ENCODE data around the gene CAGE1.
"Not testable (repeated sequence)": the region's sequence is repeated elsewhere in the genome, so short reads cannot be mapped to it uniquely, and the experiment has no call there.

CAGE1 gene

DNA sequence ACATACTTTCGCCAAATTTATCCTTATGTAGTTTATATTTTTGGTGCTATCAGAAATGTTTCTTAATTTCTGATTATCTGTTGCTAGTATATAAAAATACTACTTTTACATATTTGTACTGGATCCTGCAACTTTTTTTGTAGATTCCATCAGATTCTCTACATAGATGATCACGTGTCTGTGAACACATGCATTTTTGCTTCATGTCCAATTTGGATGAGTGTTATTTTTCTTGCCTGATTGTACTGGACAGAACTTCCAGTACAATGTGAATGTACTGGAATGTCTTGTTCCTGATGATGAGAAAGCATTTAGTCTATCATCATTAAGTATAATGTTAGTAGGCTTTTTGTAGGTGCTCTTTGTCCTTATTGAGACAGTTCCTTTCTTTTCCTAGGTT is 51.5 kb downstream of the CAGE1 start:
- DNase-seq (ENCODE audit: low spot score): no peak

DNA sequence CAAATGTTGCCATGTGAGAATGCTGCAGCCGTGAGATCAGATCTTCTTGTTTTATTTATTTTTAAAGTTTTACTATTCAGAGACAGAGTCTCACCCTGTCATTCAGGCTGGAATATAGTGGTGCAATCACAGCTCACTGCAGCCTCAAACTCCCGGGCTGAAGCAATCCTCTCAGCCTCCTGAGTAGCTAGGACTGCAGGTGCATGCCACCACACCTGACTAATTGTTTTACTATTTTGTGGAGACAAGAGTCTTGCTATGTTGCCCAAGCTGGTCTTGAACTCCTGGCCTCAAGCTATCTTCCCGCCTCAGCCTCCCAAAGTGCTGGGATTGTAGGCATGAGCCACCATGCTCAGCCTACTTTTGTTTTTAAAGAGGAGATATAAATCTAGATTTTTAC is 54.0 kb downstream of the CAGE1 start:
- no peak for DNase-seq (ENCODE audit: low spot score)

DNA sequence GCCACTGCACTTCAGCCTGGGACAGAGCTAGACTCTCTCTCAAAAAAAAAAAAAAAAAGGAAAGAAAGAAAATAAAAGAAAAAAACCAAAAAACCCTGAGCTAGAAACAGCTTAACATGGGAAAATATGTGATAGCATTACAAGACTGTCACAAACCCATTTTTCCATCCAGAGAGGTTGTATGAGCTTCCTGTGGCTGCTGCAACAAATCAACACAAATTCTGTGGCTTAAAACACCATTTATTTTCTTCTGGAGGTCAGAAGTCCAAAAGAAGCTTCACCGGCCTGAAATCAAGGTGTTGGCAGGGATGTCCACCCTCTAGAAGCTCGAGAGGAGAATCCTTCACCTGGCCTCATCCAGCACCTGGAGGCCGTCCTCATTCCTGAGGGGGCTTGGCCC is 54.9 kb downstream of the CAGE1 start:
- DNase-seq (ENCODE audit: low spot score): no peak

DNA sequence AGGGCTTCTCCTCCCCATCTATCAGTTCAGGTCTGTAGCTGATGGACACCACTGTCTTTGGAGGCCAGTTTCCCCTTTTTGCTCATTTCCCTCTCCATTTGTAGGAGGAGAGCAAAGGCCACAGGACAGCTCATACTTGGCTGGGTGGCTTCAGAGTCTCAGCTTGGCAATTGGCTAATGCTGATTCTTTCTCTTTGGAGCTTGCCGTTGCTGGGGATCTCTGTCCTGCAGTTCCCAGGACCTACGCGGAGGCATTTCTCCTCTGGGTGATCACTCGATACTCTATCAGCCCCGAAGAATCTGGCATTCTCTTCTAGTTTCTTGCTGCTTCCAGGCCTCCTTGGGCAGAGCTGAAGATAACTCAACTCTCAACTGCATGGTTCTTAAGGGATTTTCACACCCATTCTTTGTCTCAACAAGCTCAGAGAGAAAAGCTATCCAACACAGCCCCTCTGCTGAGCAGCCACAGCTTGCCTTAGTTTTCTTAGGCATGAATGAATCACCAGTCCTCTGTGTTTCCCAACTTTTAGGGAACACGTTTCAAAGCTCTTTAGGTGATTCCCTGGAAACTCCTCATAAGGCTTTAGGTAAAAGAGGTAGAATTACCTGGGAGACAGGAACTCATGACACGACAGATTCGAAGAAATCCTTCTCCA is 57.3 kb downstream of the CAGE1 start:
- no peak for DNase-seq (ENCODE audit: low spot score)

DNA sequence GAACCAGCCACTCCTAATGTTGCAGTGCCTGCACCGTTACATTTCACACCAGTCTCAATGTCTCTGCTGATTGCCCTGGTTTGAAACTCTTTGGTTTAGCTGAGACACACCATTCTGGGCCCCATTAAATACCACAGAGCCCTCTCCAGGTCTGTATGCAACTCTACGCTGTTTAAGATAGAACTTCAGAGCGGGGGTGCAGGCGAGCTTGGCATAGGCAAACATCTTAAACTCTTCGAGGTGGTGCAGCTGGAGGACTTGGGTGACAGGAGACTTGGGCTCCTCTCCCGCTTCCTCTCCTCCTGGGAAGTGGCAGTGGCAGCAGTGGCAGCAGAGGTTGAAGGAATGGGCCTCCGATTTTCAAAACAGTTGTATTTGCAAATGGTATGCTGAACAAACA is 58.1 kb downstream of the CAGE1 start:
- DNase-seq (ENCODE audit: low spot score): no peak

DNA sequence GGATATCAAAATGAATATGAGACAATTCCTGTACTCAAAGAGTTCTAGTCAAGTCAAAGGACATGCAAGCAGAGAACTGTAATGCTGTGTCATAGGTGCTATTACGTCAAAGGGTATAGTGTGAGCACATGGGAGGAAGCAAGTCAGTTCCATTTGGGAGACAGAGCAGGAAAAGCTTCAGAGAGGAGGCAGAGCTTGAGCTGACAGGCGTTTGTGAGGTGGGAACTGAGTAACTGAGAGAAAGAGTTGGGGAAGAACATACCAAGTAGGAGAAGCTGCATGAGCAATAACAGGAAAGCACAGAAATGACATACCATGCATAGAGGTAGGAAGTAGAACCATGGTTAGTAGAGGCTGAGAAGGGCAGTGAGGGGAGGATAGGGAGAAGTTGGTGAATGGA is 61.3 kb downstream of the CAGE1 start:
- no peak for DNase-seq (ENCODE audit: low spot score)

DNA sequence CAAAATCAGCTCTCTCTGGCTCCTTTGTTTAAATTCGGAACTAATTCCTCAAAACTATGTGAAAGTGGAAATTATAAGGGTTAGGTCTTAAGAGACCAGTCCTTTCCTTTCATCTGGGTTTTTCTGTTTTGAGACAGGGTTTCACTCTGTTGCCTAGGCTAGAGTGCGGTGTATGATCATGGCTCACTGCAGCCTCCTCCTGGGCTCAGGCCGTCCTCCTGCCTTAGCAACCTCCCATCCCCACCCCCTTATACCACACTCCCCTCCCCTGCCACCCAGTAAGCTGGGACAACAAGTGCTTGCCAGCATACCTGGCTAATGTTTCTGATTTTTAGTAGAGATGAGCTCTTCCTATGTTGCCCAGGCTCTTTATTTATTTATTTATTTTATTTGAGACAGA is 63.8 kb downstream of the CAGE1 start:
- no peak for DNase-seq (ENCODE audit: low spot score)

DNA sequence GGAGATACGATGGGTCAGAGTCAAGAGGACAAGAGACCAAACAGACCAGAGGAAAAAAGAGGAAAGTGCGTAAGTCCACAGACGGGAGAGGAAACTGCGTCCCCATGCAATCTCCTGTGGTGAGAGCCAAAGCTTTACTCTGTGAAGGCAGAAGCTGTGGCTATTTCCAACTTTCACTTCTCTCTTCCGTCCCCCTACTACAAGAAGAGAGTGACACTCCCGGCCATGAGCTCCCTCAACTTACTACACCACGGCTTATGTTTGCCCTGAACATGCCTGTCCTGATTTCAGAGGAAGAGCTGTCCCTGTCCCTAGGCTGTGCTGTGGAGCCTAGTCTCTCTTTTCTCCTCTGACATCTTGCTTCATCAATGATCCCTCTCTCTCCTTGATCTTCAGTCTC is 65.0 kb downstream of the CAGE1 start:
- peak; percentile 42 for DNase-seq (ENCODE audit: low spot score)

DNA sequence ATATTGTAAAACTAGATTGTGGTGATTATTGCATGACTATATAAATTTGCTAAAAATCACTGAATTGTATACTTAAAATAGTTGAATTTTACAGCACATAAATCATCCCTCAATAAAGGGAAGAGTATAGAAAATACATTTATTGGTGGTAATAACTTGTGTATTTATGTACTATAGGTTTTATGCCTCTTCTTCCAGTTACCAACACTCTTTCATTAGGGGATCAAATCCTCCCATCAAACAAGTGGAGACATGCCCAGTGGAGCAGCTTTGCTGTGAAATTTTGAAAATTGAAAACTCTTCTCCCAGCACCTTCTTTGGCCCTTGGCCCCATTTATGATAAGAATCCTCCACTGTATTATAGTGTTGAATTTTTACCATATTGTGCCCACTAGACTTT is 66.5 kb downstream of the CAGE1 start:
- no peak for DNase-seq (ENCODE audit: low spot score)

DNA sequence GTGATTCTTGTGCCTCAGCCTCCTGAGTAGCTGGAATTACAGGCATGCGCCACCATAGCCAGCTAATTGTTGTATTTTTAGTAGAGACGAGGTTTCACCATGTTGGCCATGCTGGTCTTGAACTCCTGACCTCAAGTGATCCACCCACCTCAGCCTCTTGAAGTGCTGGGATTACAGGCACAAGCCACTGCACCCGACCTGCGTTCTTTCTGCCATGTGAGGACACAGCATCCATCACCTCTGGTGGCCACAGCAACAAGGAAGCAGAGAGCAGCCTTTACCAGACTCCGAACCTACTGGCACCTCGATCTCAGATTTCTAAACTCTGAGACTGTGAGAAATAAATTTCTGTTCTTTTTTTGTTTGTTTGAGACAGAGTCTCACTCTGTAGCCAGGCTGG is 67.7 kb downstream of the CAGE1 start:
- not testable (repeated sequence) for DNase-seq (ENCODE audit: low spot score)

DNA sequence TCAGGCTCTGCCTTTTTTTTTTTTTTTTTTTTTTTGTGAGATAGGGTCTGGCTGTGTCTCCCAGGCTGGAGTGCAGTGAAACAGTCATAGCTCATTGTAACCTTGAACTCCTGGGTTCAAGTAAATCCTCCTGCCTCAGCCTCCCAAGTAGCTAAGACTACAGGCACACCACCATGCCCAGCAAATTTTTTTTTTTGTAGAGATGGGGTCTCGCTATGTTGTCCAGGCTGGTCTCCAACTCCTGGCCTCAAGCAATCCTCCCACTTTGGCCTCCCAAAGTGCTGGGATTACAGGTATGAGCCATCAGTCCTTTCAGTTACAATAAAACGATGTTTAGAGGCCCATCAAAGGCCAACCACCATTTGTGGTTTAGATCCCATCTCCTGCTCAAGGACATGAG is 70.1 kb downstream of the CAGE1 start:
- not testable (repeated sequence) for DNase-seq (ENCODE audit: low spot score)

DNA sequence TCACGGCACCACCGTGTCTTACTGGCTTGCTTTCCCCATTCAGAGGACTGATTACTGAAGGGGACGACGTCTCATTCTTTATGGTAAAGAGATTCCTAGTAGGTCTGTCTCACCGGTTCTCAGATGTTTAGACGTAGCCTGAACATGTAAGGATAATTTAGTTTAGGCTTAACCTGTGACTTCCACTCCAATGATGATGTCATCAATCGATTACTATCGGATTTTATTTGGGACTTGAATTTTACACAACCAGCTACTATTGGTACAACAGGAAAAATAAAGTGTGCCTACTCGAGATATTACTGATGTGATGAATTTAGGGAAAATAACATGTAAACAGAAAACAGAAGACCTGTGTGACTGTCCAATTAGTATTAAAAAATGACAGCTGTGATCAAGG is 72.0 kb downstream of the CAGE1 start:
- no peak for DNase-seq (ENCODE audit: low spot score)

DNA sequence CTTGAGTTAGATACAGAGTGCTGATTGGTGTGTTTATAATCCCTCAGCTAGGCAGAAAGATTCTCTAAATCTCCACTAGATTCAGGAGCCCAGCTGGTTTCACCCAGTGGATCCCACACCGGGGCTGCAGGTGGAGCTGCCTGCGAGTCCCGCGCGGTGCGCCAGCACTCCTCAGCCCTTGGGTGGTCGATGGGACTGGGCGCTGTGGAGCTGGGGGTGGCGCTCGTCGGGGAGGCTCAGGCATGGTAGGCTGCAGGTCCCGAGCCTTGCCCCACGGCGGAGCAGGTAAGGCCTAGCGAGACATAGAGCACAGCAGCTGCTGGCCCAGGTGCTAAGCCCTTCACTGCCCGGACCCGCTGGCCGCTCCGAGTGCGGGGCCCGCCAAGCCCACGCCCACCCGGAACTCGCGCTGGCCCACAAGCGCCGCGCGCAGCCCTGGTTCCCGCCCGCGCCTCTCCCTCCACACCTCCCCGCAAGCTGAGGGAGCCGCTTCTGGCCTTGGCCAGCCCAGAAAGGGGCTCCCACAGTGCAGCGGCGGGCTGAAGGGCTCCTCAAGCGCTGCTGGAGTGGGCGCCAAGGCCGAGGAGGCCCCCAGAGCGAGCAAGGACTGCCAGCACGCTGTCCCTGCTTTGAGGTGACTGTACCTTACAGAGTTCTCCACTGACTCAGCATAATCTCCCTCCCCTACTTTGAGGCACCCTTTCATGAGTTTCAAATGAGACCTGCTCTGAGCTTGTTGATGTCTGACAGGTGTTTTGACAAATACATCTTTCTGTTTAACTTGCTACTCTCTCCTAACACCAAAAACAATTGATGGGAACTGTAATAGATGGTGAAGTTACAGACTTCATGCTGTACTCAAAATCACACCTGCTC is 72.6 kb downstream of the CAGE1 start:
- no peak for DNase-seq (ENCODE audit: low spot score)

DNA sequence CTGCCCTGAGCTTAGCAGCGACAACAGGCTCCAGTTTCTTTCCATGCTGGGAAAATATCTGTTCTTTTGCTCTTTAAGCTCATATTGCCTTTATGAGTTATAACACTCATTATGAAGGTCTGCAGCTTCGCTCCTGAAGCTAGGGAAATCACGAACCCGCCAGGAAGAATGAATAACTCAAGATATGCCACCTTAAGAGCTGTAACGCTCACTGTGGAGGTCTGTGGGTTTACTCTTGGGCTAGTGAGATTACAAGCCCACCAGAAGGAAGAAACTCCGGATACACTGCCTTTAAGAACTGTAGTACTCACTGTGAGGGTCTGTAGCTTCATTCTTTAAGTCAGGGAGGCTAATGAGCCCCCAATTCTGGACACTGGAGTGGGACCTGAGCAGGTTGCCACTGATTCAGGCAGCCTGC is 73.6 kb downstream of the CAGE1 start:
- DNase-seq (ENCODE audit: low spot score): no peak

DNA sequence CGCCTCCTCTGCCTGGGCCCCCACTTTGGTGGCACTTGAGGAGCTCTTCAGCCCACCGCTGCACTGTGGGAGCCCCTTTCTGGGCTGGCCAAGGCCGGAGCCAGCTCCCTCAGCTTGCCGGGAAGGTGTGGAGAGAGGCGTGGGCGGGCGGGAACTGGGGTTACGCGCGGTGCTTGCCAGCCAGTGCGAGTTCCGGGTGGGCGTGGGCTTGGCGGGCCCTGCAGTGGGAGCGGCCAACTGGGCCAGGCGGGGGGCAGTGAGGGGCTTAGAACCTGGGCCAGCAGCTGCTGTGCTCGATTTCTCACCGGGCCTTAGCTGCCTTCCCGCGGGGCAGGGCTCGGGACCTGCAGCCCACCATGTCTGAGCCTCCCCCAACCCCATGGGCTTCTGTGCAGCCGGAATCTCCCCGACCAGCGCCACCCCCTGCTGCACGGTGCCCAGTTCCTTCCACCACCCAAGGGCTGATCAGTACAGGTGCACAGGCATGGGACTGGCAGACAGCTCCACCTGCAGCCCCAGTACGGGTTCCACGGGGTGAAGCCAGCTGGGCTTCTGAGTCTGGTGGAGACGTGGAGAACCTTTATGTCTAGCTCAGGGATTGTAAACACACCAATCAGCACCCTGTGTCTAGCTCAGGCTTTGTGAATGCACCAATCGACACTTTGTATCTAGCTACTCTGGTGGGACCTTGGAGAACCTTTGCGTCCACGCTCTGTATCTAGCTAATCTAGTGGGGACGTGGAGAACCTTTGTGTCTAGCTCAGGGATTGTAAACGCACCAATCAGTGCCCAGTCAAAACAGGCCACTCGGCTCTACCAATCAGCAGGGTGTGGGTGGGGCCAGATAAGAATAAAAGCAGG is 74.2 kb downstream of the CAGE1 start:
- DNase-seq (ENCODE audit: low spot score): not testable (repeated sequence)

DNA sequence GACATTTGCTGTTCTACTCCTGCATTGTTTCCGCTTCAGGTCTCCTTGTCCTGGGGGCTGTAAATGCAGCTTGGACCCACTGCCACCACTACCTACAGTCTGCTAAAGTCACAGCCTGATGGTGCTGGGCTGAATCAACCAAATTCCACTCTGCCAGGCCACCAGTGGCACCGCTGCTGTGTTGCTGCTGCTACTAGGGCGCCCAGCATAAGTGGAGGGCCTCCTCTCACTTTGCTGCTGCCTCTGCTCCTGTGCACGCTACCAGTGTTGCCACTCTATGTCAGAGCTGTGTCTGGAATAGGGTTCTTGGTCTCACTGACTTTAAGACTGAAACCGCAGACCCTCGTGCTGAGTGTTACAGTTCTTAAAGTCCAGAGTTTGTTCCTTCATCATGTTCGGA is 75.1 kb downstream of the CAGE1 start:
- DNase-seq (ENCODE audit: low spot score): no peak

DNA sequence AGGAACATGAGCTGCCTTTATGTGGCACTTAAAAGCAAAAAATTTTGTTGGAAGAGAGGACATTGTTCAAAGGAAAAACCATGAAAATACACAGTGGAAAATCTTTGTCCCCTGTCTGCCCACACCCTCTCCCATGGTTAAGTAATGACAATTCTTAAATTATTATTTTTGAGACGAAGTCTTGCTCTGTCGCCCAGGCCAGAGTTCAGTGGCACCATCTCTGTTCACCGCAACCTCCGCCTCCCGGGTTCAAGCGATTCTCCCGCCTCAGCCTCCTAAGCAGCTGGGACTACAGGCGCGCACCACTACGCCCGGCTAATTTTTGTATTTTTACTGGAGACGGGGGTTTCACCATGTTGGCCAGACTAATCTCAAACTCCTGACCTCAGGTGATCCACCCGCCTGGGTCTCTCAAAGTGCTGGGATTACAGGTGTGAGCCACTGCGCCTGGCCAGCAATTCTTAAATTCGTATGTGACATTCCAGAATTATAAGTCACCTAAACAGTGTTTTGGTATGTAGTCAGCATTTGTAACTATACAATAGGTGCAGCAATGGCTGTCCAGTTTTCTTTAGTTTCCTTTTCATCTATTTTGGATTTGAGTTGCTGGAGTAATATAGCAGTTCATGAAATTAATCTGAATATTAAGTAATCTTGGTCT is 75.9 kb downstream of the CAGE1 start:
- DNase-seq (ENCODE audit: low spot score): no peak

DNA sequence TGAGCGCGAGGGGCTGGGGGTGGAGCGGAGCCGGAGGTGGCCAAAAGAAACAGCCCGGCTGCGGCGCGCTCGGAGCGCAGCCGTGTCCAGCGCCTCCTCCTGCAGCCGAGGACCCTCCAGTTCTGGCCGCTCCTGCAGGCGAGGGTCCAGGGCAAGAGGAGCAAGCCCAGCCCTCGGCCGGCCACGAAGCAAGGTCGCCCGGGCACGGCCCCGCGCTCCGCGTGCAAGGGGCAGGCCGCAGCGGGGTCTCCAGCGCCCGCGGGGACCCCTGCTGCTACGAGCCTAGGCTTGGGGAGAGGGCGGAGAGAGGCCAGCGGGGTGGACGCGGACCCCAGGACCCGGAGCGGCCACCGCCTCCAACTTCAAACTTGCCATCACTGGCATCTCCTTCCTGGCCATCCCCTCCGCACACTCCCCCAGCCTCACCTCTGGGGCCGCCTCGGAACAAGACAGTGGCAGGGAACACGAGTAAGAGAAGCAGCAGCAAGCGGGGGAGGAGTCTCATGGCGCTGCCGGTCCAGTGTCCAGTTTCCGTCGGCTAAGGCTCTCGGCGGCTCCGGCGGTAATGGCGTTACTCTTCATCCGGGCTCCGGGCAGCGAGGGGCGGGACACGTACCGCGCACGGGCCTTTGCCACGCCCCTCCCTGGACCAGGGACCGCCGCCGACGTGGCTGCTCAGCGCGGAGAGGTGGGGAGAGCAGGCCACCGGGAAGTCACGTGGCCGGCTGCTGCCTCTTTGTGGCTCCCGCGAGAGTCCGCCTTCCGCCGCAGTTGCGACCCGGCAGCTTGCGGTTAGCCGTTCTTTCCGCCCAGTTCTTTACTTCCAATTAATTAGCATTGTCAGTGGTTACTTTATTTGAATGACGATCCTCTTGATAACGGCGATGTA is 76.7 kb downstream of the CAGE1 start, which contains the start of gene SSR1:
SSR1 (minus strand) TSS at position 584 of the 889 bp plus-strand sequence; CDS start at position 505, 79 bp downstream.
- peak; percentile 98 for DNase-seq (ENCODE audit: low spot score)

DNA sequence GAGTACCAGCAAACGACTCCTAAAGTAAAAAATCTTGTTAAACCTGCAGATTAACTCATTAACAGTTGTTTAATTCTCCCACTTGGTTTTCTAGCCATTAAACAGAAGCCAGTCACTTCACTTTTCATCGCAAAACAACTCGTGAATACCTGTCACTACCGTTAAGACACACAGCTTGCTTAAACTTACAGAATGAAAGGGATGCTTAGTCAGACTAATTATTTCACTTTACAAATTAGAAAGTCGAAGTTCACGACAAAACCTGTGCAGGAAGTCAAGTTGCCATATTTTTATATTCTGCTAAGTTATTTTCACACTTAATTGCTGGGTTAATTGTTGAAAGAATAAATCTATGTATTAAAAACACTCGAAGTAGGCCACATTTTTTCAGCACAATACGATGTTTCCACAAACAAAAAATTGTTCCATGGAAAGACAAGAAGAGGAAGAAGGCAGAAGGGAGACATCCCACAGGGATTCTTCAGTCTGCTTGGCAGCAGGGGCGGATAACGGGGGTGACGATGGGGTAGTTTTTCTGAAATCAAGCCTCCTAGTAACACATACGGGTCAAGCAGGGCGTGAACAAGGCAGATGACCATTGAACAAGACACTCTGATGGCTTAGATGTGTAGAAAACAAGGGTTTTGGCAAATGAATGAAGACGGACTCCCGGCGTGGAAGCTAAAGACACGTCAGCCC is 77.5 kb downstream of the CAGE1 start:
- DNase-seq (ENCODE audit: low spot score): no peak

DNA sequence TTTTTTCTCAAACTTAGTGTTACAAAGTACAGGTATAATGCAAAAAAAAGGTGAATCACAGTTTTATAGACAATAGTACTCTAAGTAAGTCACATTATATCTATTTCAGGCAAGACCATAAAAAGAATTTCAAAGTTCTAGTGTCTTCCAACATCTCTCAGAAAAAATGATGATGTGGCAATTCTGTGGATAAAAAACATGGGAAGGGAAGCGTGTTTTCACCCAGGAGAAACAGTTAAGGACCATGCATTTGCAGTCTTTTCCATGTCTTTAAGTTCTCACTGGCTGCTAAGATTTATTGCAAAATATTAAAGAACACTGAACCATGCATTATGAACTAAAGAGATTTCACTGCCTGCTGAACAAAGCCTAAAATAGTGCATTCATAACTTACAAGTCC is 78.4 kb downstream of the CAGE1 start:
- no peak for DNase-seq (ENCODE audit: low spot score)

All from putamen (tissue), 1 donor.